Stomach (tissue), 9 donors: ENCODE results near the gene TNRC18. TPM values are rescaled to one million over a fixed set of nuclear protein-coding genes. Genes with fewer than 3 reads are reported as not detected.

ENCODE experiments used
- DNase-seq, 2 donors: peaks; one replicate each; pipeline versions ENCODE4 v3.0.0 to v3.0.0-alpha.2; 2013 to 2019
- H3K27ac ChIP-seq, 5 donors: fragments of 200-600 bp in 4 of 5; sonication (generic) in 4 of 5; one replicate each; pipeline ENCODE4 v1.5.1; 2013 to 2019; ENCODE audit warnings: mild to moderate bottlenecking in 1 of 5, moderate library complexity in 1 of 5
- H3K27me3 ChIP-seq, 3 donors: fragments of 200-600 bp; sonication (generic); one replicate each; pipeline ENCODE4 v1.5.1; 2017 to 2019; ENCODE audit warnings: mixed run types in 1 of 3
- H3K36me3 ChIP-seq, 4 donors: fragments of 200-600 bp; sonication (generic); 1 replicate in 3 of 4; 2 replicates in 1 of 4; pipeline ENCODE4 v1.5.1; 2016 to 2019
- H3K4me1 ChIP-seq, 4 donors: fragments of 200-600 bp; sonication (generic); one replicate each; pipeline ENCODE4 v1.5.1; 2016 to 2019
- H3K4me3 ChIP-seq, 4 donors: fragments of 200-600 bp; sonication (generic) in 3 of 4; one replicate each; pipeline ENCODE4 v1.5.1; 2016 to 2019; ENCODE audit warnings: mild to moderate bottlenecking in 1 of 4
- H3K9me3 ChIP-seq, 4 donors: fragments of 200-600 bp; sonication (generic); one replicate each; pipeline ENCODE4 v1.5.1; 2016 to 2019
- CTCF ChIP-seq, 7 experiments: fragments of 450-650 bp in 4 of 7; fragments of 200-600 bp in 3 of 7; sonication (generic) in 3 of 7; IDR thresholded peaks; one replicate each; pipeline ENCODE4 v1.5.1; 2016 to 2019; ENCODE audit warnings: antibody characterized with exemption in 7 of 7, control low read depth in 2 of 7, mild to moderate bottlenecking in 1 of 7
- EP300 ChIP-seq: sonication (generic); formaldehyde crosslinking; IDR thresholded peaks from one replicate; pipeline ENCODE4 v1.6.1; 2017; ENCODE audit warnings: antibody characterized with exemption
- POLR2A ChIP-seq, 4 donors: fragments of 450-650 bp; IDR thresholded peaks; one replicate each; pipeline ENCODE4 v1.6.1; 2016; ENCODE audit warnings: antibody characterized with exemption in 4 of 4, control low read depth in 2 of 4, mild to moderate bottlenecking in 1 of 4, moderate library complexity in 1 of 4
- POLR2AphosphoS5 ChIP-seq, 3 donors: sonication (generic); formaldehyde crosslinking; IDR thresholded peaks; one replicate each; pipeline ENCODE4 v1.6.1; 2016; ENCODE audit warnings: antibody characterized with exemption in 3 of 3
- WGBS, 5 donors: extraction: QIAGEN DNeasy Blood & Tissue Kit in 3 of 5; methylation state at CpG; one replicate each; pipeline versions ENCODE4 v1.1.5 to v1.1.7; 2013 to 2018; 5-methylcytosine and 5-hydroxymethylcytosine counted together
- intact Hi-C: fragments of 100-400 bp; cut with DNase I; formaldehyde crosslinking; loops from one replicate; pipeline ENCODE4 v1.15.1; 2023; ENCODE audit warnings: low total_unique reads
- polyA plus RNA-seq, 3 donors: library from polyadenylated mRNA; stranded (reverse); fragments of 200-250 nt; gene quantifications; one replicate each; pipeline ENCODE4 v1.2.3, GENCODE V29; 2013
- total RNA-seq, 5 donors: library from RNA; depleted of rRNA; stranded (reverse); fragments of >200 nt; gene quantifications; one replicate each; pipeline versions ENCODE4 v1.1.0 to v1.2.3, GENCODE V29; 2014 to 2016
- donor health status: healthy with polysubstance abuse.
- donor health status: Bipolar disorder and iron deficiency.
- donor health status: healthy.

The TNRC18 gene
- total and polyA plus RNA-seq, 8 donors: 8.5 to 463 (median 81.8) TPM

- no peak overlapping the region for H3K4me3 ChIP-seq
- DNase-seq: no peak
- no peaks in the 10 kb centered on the region for H3K27me3 ChIP-seq
- no peaks in the 10 kb centered on the region for H3K9me3 ChIP-seq
- H3K27ac ChIP-seq: peak overlapping the region in 2 of 5 donors; percentile 35 to 51
- H3K4me1 ChIP-seq: peaks cover 10 to 52% (median 23%) of the 10 kb centered on the region in 4 donors
- peaks cover 55 to 96% (median 90%) of the 10 kb centered on the region in 4 donors for H3K36me3 ChIP-seq
- TF ChIP-seq POLR2AphosphoS5 (IDR thresholded peaks at IDR 0.05) (no peak), EP300 (no peak), CTCF (IDR thresholded peaks at IDR 0.05) (no peak), POLR2A (IDR thresholded peaks at IDR 0.05) (no peak)
- WGBS, 5 donors: 86 to 94% (median 87%) methylated on average over 19 to 64 of the region's 64 CpGs
- intact Hi-C loops: no loop called here
These were observed 34.7 kb downstream of the TNRC18 start for GRCh38 chr7:5388905-5389433.

GRCh38 chr7:5388273-5388901 lies 35.2 kb downstream of the TNRC18 start:
- H3K4me1 ChIP-seq: peaks cover 15 to 57% (median 28%) of the 10 kb centered on the region in 4 donors
- peaks cover 49 to 91% (median 85%) of the 10 kb centered on the region in 4 donors for H3K36me3 ChIP-seq
- WGBS, 5 donors: 93 to 96% (median 95%) methylated on average over 26 to 81 of the region's 81 CpGs; no CpG with 5 or more reads in 1 of the 5 donors

GRCh38 chr7:5387711-5388245 lies 35.9 kb downstream of the TNRC18 start:
- Histone ChIP-seq H3K4me1 (peaks cover 21 to 63% (median 34%) of the 10 kb centered on the region in 4 donors), H3K36me3 (peaks cover 43 to 87% (median 80%) of the 10 kb centered on the region in 4 donors), H3K27ac (no peak overlapping the region), H3K9me3 (no peaks in the 10 kb centered on the region), H3K27me3 (no peaks in the 10 kb centered on the region), H3K4me3 (no peak overlapping the region)
- intact Hi-C loops: no loop called here
- no peak for DNase-seq
- 94 to 97% (median 95%) methylated on average over 14 to 45 of the region's 45 CpGs for WGBS, 5 donors
- no peak for TF ChIP-seq EP300
- no peak for TF ChIP-seq POLR2AphosphoS5 (IDR thresholded peaks at IDR 0.05)
- no peak for TF ChIP-seq CTCF (IDR thresholded peaks at IDR 0.05)
- no peak for TF ChIP-seq POLR2A (IDR thresholded peaks at IDR 0.05)

More at GRCh38 chr7:5388273-5388901, 35.2 kb downstream of the TNRC18 start:
- TF ChIP-seq EP300 (no peak), POLR2A (IDR thresholded peaks at IDR 0.05) (no peak)
- Histone ChIP-seq H3K4me3 (no peak overlapping the region), H3K27ac (peak overlapping the region in 2 of 5 donors; percentile 35 to 51), H3K9me3 (no peaks in the 10 kb centered on the region), H3K27me3 (no peaks in the 10 kb centered on the region)
- intact Hi-C loops: no loop called here
- no peak for DNase-seq

- Histone ChIP-seq H3K36me3 (peaks cover 33 to 71% (median 56%) of the 10 kb centered on the region in 4 donors), H3K4me3 (peak overlapping the region in 1 of 4 donors; percentile 6), H3K4me1 (peaks cover 41 to 77% (median 59%) of the 10 kb centered on the region in 4 donors), H3K9me3 (no peaks in the 10 kb centered on the region), H3K27ac (peak overlapping the region in 1 of 5 donors; percentile 20), H3K27me3 (no peaks in the 10 kb centered on the region)
- DNase-seq: no peak
- TF ChIP-seq CTCF (IDR thresholded peaks at IDR 0.05) (no peak), EP300 (no peak), POLR2AphosphoS5 (IDR thresholded peaks at IDR 0.05) (no peak), POLR2A (IDR thresholded peaks at IDR 0.05) (no peak)
- 52 to 72% (median 66%) methylated on average over 4 to 6 of the region's 6 CpGs for WGBS, 5 donors
- intact Hi-C loops: no loop called here
These were observed 39.0 kb downstream of the TNRC18 start for GRCh38 chr7:5384618-5385017.
